Liver (tissue), 2 donors: ENCODE measurements around the gene CHST4.

Source experiments
- NR2F2 ChIP-seq: IDR thresholded peaks from 2 replicates; pipeline ENCODE4 v1.6.1; 2016; ENCODE audit warnings: antibody characterized with exemption
- ZBTB33 ChIP-seq: IDR thresholded peaks from 2 replicates; pipeline ENCODE4 v1.6.1; 2016; ENCODE audit warnings: antibody characterized with exemption
- donor health status: healthy.

DNA sequence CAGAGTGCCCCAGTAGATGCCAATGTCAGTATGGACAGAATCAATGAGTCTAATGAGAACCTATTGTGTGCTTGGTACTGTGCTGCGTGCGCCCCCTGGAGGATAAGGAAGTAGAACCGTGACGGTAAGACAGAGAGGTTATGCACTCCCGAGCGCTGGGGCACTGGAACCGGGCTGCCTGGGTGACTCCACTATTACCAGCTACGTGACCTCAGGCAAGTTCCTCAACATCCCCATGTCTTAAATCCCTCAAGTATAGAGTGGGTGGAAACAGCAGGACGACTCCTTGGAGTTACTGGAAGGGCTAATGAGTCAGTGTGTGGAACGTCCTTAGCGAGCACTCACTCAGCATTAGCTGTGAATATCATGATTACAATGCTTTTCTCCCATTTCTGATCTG lies 16.2 kb downstream of the CHST4 start:
- TF ChIP-seq NR2F2 (no peak), ZBTB33 (no peak)
